HG03025 (cell line): ENCODE data around the gene RASSF3.

ENCODE experiments used
- ATAC-seq: cut with Tn5 transposase; IDR thresholded peaks from one replicate; pipeline ENCODE4 v1.9.1; 2021; ENCODE audit warnings: mild to moderate bottlenecking, moderate library complexity; ENCODE audit not compliant: unreplicated experiment, low FRiP score

Gene RASSF3

GRCh38 chr12:64716839-64717455, 106.7 kb downstream of the RASSF3 start:
- ATAC-seq: no peak

GRCh38 chr12:64718649-64719048, 108.4 kb downstream of the RASSF3 start:
- ATAC-seq: no peak

- ATAC-seq: no peak
Observed at GRCh38 chr12:64720884-64721283, 110.6 kb downstream of the RASSF3 start.

- no peak for ATAC-seq
Observed at GRCh38 chr12:64722835-64723234, 112.5 kb downstream of the RASSF3 start.

- no peak for ATAC-seq
Observed at GRCh38 chr12:64723630-64724029, 113.3 kb downstream of the RASSF3 start.

GRCh38 chr12:64724201-64724745, 114.0 kb downstream of the RASSF3 start:
- no peak for ATAC-seq

- no peak for ATAC-seq
Observed at GRCh38 chr12:64729909-64730587, 119.8 kb downstream of the RASSF3 start.

GRCh38 chr12:64730588-64730969, 120.3 kb downstream of the RASSF3 start:
- ATAC-seq: no peak

- ATAC-seq: no peak
Observed at GRCh38 chr12:64731683-64732082, 121.4 kb downstream of the RASSF3 start.

- no peak for ATAC-seq
Observed at GRCh38 chr12:64733857-64734256, 123.6 kb downstream of the RASSF3 start.

GRCh38 chr12:64735442-64735841, 125.1 kb downstream of the RASSF3 start:
- ATAC-seq: no peak

- no peak for ATAC-seq
Observed at GRCh38 chr12:64736771-64737170, 126.5 kb downstream of the RASSF3 start.

GRCh38 chr12:64737539-64737938, 127.2 kb downstream of the RASSF3 start:
- ATAC-seq: no peak

- ATAC-seq: no peak
Observed at GRCh38 chr12:64739778-64740177, 129.5 kb downstream of the RASSF3 start.

GRCh38 chr12:64740646-64741045, 130.4 kb downstream of the RASSF3 start:
- no peak for ATAC-seq

GRCh38 chr12:64742416-64742815, 132.1 kb downstream of the RASSF3 start:
- no peak for ATAC-seq

GRCh38 chr12:64743206-64743605, 132.9 kb downstream of the RASSF3 start:
- no peak for ATAC-seq

GRCh38 chr12:64744422-64745258, 134.3 kb downstream of the RASSF3 start:
- no peak for ATAC-seq

GRCh38 chr12:64745259-64745807, 135.0 kb downstream of the RASSF3 start:
- no peak for ATAC-seq

GRCh38 chr12:64745980-64746379, 135.7 kb downstream of the RASSF3 start:
- ATAC-seq: no peak

- no peak for ATAC-seq
Observed at GRCh38 chr12:64746663-64747062, 136.4 kb downstream of the RASSF3 start.
